ENCODE measurements around the gene IKZF4.

IKZF4 gene

GRCh38 chr12:56079723-56080555, 59.1 kb downstream of the IKZF4 start, which contains the start of gene ERBB3:
TSS of gene ERBB3 (plus strand) at chr12:56080165. CDS start at chr12:56080301, 136 bp downstream.
- DNase-seq (peak; percentile 72), ATAC-seq (peak; percentile 82)
- H3K27ac Mint-ChIP-seq, result peak within 1 kb of the TSS; percentile 27
- H3K36me3 Mint-ChIP-seq (ENCODE audit: low read depth), result no peaks in the 10 kb centered on the region
- H3K27me3 Mint-ChIP-seq, result peaks cover 13% of the 10 kb centered on the region
- no peaks in the 10 kb centered on the region for H3K9me3 Mint-ChIP-seq
- H3K4me1 Mint-ChIP-seq, result peaks cover 8% of the 10 kb centered on the region
- H3K4me3 Mint-ChIP-seq, result peak within 1 kb of the TSS; percentile 80

DNA sequence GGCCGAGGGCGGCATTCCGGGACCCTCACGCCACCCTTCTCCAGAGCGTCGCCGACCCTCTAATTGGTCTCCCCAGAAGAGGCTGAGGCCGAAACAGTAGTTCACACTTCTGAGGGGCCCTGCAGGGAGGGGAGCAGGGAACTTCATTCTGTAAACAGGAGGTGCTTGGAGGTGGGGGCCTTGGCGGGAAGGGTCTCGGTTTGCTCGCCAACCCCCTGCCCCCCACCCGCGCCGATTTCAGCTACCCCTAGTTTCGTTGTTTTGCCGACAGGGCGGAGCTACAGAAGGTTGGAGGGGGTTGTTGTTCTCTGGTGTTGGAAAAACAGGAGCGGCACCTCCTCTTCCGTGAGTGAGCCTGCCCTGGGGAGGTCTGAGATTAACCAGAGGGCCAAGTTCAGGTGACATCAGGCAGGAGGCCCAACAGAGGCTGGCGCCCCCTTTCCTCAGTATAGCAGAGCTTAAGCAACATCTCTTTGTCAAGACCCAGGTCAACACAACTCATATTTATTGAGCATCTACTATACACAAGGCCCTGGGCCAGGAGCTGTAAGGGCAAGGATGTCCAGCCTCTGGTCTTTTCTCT, 59.8 kb downstream of the IKZF4 start:
- Mint-ChIP-seq H3K4me3 (peak overlapping the region; percentile 80), H3K36me3 (ENCODE audit: low read depth) (no peaks in the 10 kb centered on the region), H3K9me3 (no peaks in the 10 kb centered on the region), H3K4me1 (peaks cover 8% of the 10 kb centered on the region), H3K27ac (no peak overlapping the region), H3K27me3 (peaks cover 13% of the 10 kb centered on the region)
- no peak for ATAC-seq
- DNase-seq, result no peak

DNA sequence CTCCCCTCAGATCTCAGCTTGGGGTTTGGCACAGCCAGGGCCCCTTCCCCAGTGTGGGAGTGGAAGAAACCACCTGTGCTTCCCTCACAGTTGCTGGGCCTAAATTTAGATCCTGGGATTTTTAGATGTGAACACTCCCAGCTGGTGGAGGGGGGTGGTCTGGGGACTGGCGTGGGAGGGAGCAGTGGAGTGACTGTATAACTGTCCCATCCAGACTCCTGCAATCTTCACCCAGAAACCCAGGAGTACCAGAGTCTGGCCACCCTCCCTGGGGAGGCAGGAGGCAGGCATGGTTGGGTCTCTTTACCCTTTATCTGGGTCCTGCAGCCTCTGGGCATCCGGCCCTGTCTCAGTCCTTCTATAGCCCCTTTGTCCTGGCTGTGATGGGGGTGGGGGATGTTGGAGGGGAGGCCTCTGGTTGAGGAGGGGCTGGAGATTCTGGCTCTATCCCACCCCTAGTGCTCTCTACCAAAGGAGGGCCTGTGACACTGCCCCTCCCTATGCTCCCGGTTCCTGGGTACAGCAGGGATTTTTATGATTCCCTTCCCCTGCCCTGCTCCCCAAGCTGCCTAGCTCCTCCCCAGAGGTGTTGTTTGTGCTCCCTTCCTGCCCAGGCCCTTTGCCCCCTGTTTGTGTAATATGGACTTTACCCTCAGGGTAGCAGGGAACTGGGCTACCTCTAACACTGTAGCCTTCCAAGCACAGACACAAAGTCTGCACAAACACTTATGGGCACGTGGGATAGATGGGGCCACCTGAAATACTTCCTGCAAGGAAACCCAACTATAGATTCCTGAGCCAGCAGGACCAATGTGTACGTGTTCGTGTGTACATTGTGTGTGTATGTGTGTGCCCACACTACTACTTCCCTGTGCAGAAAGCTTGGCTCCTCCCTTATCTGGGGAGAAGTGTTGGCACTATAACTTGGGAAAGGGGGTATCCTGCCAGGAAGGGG, 60.8 kb downstream of the IKZF4 start:
- Mint-ChIP-seq H3K27me3 (peaks cover 13% of the 10 kb centered on the region), H3K36me3 (ENCODE audit: low read depth) (no peaks in the 10 kb centered on the region), H3K27ac (no peak overlapping the region), H3K9me3 (no peaks in the 10 kb centered on the region), H3K4me3 (no peak overlapping the region), H3K4me1 (peaks cover 8% of the 10 kb centered on the region)
- DNase-seq, result no peak
- no peak for ATAC-seq

DNA sequence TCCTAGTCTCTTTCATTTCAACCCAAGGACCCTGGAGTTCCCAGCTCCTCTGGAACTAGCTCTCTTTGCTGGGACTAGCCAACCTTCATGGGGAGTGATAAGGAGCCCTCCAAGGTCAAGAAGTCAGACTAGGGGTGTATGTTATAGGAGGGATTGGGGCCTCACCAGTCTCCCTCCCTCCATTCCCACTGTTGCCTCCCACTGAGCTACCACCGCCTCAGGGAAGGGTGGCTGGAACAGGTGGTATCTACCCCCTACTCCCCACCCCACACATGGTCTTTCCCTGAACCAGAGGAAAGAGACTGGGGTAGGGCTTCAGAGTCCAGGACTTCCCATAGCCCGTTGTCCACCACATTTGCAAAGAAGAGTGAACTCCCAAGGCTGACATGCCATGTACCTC, 61.5 kb downstream of the IKZF4 start:
- Mint-ChIP-seq H3K4me1 (peaks cover 8% of the 10 kb centered on the region), H3K4me3 (no peak overlapping the region), H3K9me3 (no peaks in the 10 kb centered on the region), H3K36me3 (ENCODE audit: low read depth) (no peaks in the 10 kb centered on the region), H3K27me3 (peaks cover 13% of the 10 kb centered on the region), H3K27ac (no peak overlapping the region)
- DNase-seq, result no peak
- ATAC-seq, result no peak

DNA sequence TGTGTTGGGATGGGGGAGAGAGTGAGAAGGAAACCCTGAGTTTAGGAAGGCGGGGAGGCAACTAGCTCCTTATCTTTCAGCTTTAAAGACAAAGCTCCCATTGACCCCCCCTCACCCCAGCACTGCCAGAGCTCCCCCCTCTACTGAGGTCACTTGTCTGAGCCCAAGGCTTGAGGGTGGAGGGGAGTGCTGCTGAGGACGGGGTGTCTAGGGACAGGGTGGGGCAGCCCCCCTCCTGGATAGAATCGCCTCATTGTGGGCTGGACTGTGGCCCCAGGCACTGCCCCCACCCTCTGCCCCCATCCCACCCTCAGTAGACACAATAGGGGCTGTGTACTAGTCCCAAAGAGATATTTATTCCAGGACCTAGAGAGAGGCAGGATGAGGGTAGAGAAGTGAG, 62.1 kb downstream of the IKZF4 start:
- DNase-seq (no peak), ATAC-seq (no peak)
- peaks cover 13% of the 10 kb centered on the region for H3K27me3 Mint-ChIP-seq
- no peaks in the 10 kb centered on the region for H3K9me3 Mint-ChIP-seq
- H3K4me1 Mint-ChIP-seq, result peaks cover 8% of the 10 kb centered on the region
- H3K36me3 Mint-ChIP-seq (ENCODE audit: low read depth), result no peaks in the 10 kb centered on the region
- no peak overlapping the region for H3K27ac Mint-ChIP-seq
- no peak overlapping the region for H3K4me3 Mint-ChIP-seq

DNA sequence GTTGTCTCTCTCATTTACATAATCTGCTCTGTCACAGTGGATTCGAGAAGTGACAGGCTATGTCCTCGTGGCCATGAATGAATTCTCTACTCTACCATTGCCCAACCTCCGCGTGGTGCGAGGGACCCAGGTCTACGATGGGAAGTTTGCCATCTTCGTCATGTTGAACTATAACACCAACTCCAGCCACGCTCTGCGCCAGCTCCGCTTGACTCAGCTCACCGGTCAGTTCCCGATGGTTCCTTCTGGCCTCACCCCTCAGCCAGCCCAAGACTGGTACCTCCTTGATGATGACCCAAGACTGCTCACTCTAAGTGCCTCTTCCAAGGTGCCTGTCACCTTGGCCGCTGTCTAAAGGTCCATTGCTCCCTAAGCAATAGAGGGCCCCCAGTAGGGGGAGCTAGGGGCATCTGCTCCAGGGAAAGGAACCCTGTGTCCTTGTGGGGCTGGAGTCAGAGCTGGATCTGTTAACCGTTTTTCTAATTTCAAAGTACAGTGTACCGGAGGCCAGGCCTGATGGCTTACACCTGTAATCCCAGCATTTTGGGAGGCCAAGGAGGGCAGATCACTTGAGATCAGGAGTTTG, 64.2 kb downstream of the IKZF4 start:
- peaks cover 5% of the 10 kb centered on the region for H3K4me1 Mint-ChIP-seq
- no peak overlapping the region for H3K4me3 Mint-ChIP-seq
- H3K27ac Mint-ChIP-seq, result no peak overlapping the region
- no peaks in the 10 kb centered on the region for H3K36me3 Mint-ChIP-seq (ENCODE audit: low read depth)
- DNase-seq (peak; percentile 52), ATAC-seq (peak; percentile 25)
- no peaks in the 10 kb centered on the region for H3K9me3 Mint-ChIP-seq
- peaks cover 13% of the 10 kb centered on the region for H3K27me3 Mint-ChIP-seq

DNA sequence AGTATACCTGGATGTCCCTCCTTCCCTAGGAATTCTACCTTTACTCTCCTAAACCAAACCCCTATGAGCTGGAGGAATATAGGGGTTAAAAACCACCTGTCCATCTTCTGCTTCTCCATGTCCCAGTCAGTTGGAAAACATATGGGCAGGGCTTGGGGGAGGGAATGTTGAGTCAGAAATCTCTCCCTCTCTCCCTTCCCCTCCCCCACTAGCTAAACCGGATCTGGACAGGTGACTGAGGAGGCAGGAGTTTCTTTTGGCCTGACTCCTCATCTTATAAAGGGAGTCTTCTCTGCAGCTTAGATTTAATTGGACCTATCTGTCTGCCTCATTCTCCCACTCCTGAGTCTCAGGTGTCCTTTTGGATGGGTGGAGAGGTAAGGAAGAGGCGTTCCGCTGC, 65.3 kb downstream of the IKZF4 start:
- Mint-ChIP-seq H3K4me3 (no peak overlapping the region), H3K27me3 (peaks cover 8% of the 10 kb centered on the region), H3K27ac (no peak overlapping the region), H3K4me1 (no peaks in the 10 kb centered on the region), H3K36me3 (ENCODE audit: low read depth) (no peaks in the 10 kb centered on the region), H3K9me3 (no peaks in the 10 kb centered on the region)
- no peak for DNase-seq
- ATAC-seq, result no peak

DNA sequence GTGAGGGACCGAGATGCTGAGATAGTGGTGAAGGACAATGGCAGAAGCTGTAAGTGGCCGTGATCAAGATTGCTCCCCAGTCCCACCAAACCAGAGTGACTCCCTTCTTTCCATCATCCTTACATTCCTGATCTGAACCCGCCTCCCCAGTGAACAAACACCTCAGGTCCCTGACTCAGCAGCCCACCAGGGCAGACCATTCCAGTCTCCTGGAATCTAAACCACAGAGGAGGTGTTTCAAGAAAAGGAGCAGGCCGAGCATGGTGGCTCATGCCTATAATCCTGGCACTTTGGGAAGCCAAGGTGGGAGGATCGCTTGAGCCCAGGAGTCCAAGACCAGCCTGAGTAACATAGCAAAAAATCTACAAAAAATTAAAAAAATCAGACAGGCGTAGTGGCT, 65.8 kb downstream of the IKZF4 start:
- DNase-seq (no peak), ATAC-seq (no peak)
- H3K4me3 Mint-ChIP-seq, result no peak overlapping the region
- no peak overlapping the region for H3K27ac Mint-ChIP-seq
- no peaks in the 10 kb centered on the region for H3K4me1 Mint-ChIP-seq
- H3K27me3 Mint-ChIP-seq, result peaks cover 4% of the 10 kb centered on the region
- H3K9me3 Mint-ChIP-seq, result no peaks in the 10 kb centered on the region
- H3K36me3 Mint-ChIP-seq (ENCODE audit: low read depth), result no peaks in the 10 kb centered on the region

- Mint-ChIP-seq H3K36me3 (ENCODE audit: low read depth) (no peaks in the 10 kb centered on the region), H3K27me3 (peaks cover 3% of the 10 kb centered on the region)
Observed at GRCh38 chr12:56087220-56087619, 66.4 kb downstream of the IKZF4 start.

More at GRCh38 chr12:56087220-56087619, 66.4 kb downstream of the IKZF4 start:
- Mint-ChIP-seq H3K27ac (no peak overlapping the region), H3K4me1 (no peaks in the 10 kb centered on the region), H3K9me3 (no peaks in the 10 kb centered on the region), H3K4me3 (no peak overlapping the region)
- DNase-seq (no peak), ATAC-seq (no peak)

Data from activated naive CD8-positive, alpha-beta T cell treated with anti-CD3 and anti-CD28 coated beads, Interleukin-2, amount 50 U/mL, for 24 hours (primary cell).